Natural killer cell (primary cell): Measurements from ENCODE around the gene HPS4. TPM values are rescaled to one million over a fixed set of nuclear protein-coding genes. Genes with fewer than 3 reads are reported as not detected.

Source experiments
- ATAC-seq, 3 donors: fragments of 150-1000 bp in 2 of 3; fragments of 200-7000 bp in 1 of 3; cut with Tn5 transposase; 1 replicate in 1 of 3; 2 replicates in 2 of 3; pipeline ENCODE4 v1.10.0; 2021; ENCODE audit warnings: mild to moderate bottlenecking in 2 of 3, moderate library complexity in 2 of 3
- DNase-seq, 2 donors: peaks; one replicate each; pipeline versions ENCODE4 v3.0.0 to v3.0.0-alpha.2; 2013 to 2021; ENCODE audit warnings: mixed read lengths in 1 of 2
- H3K27ac ChIP-seq: one replicate; pipeline ENCODE4 v1.5.1; 2013; ENCODE audit warnings: mild to moderate bottlenecking, low read length
- H3K27me3 ChIP-seq: one replicate; pipeline ENCODE4 v1.6.1; 2013; ENCODE audit warnings: low read length; ENCODE audit not compliant: control insufficient read depth, insufficient read depth
- H3K36me3 ChIP-seq: one replicate; pipeline ENCODE4 v1.6.1; 2013; ENCODE audit warnings: low read length; ENCODE audit not compliant: control insufficient read depth, insufficient read depth
- H3K4me1 ChIP-seq: one replicate; pipeline ENCODE4 v1.6.1; 2013; ENCODE audit warnings: low read length; ENCODE audit not compliant: control insufficient read depth, insufficient read depth
- H3K4me3 ChIP-seq: one replicate; pipeline ENCODE4 v1.5.1; 2013; ENCODE audit warnings: low read length
- H3K9me3 ChIP-seq: one replicate; pipeline ENCODE4 v1.6.1; 2013; ENCODE audit warnings: low read length; ENCODE audit not compliant: control insufficient read depth, insufficient read depth
- H3K27ac Mint-ChIP-seq, 2 donors: one replicate each; pipeline ENCODE4 v1.8.0; 2022; ENCODE audit warnings: mild to moderate bottlenecking in 2 of 2, mixed read lengths in 2 of 2, moderate library complexity in 1 of 2
- H3K27me3 Mint-ChIP-seq, 2 donors: one replicate each; pipeline ENCODE4 v1.8.0; 2022; ENCODE audit warnings: low read depth in 2 of 2, mixed read lengths in 2 of 2
- H3K36me3 Mint-ChIP-seq: one replicate; pipeline ENCODE4 v1.8.0; 2022; ENCODE audit warnings: mixed read lengths
- H3K4me1 Mint-ChIP-seq, 2 donors: one replicate each; pipeline ENCODE4 v1.8.0; 2022; ENCODE audit warnings: mixed read lengths in 2 of 2
- H3K4me3 Mint-ChIP-seq: one replicate; pipeline ENCODE4 v1.8.0; 2022; ENCODE audit warnings: mild to moderate bottlenecking, moderate library complexity, mixed read lengths
- H3K9me3 Mint-ChIP-seq, 2 donors: one replicate each; pipeline ENCODE4 v1.8.0; 2022; ENCODE audit warnings: mixed read lengths in 2 of 2
- CTCF ChIP-seq: fragments of 200-600 bp; IDR thresholded peaks from one replicate; pipeline ENCODE4 v1.8.0; 2022; ENCODE audit warnings: antibody characterized with exemption
- WGBS: methylation state at CpG from one replicate; pipeline ENCODE4 v1.1.7; 2013; ENCODE audit warnings: missing lambda C conversion rate; ENCODE audit not compliant: insufficient coverage; 5-methylcytosine and 5-hydroxymethylcytosine counted together
- intact Hi-C: fragments of 100-400 bp; cut with micrococcal nuclease; formaldehyde crosslinking; loops from one replicate; pipeline ENCODE4 v1.14.2; 2022
- total RNA-seq, 4 donors: library from RNA; stranded (reverse); fragments of 120-200 nt in 1 of 4; gene quantifications; one replicate each; pipeline versions ENCODE4 v1.2.3 to v1.2.4, GENCODE V29; 2013 to 2022

The HPS4 gene
- total RNA-seq, 3 donors from 2014 or later (not counting 1 experiment from before 2014, with no cell fraction given) = 44.8 to 53.6 (median 50.7) TPM

- intact Hi-C loops = no loop called here
- H3K36me3 ChIP-seq = peaks cover 34% of the 10 kb centered on the region
- no peak overlapping the region for H3K4me3 ChIP-seq
- H3K9me3 ChIP-seq = no peaks in the 10 kb centered on the region
- TF ChIP-seq CTCF = no peak
- 60% methylated on average over 3 of the region's 3 CpGs for WGBS
- DNase-seq (no peak), ATAC-seq (no peak)
- Mint-ChIP-seq H3K27me3 (no peaks in the 10 kb centered on the region), H3K4me3 (peak overlapping the region; percentile 71), H3K9me3 (no peaks in the 10 kb centered on the region), H3K27ac (peak overlapping the region; percentile 95 to 98), H3K36me3 (no peaks in the 10 kb centered on the region), H3K4me1 (peaks cover 50 to 59% of the 10 kb centered on the region in 2 donors)
- no peaks in the 10 kb centered on the region for H3K27me3 ChIP-seq
- H3K4me1 ChIP-seq = peaks cover 12% of the 10 kb centered on the region
- H3K27ac ChIP-seq = no peak overlapping the region
Observed at GRCh38 chr22:26485806-26486390, 2.3 kb upstream of the HPS4 start.

- intact Hi-C loops = no loop called here
- Histone ChIP-seq H3K4me3 (no peak overlapping the region), H3K4me1 (peaks cover 19% of the 10 kb centered on the region), H3K9me3 (no peaks in the 10 kb centered on the region), H3K36me3 (peaks cover 26% of the 10 kb centered on the region), H3K27me3 (no peaks in the 10 kb centered on the region), H3K27ac (peak overlapping the region; percentile 81)
- Mint-ChIP-seq H3K27ac (peak overlapping the region; percentile 95 to 98), H3K4me1 (peaks cover 51 to 61% of the 10 kb centered on the region in 2 donors), H3K4me3 (peak overlapping the region; percentile 95), H3K27me3 (no peaks in the 10 kb centered on the region), H3K36me3 (no peaks in the 10 kb centered on the region), H3K9me3 (no peaks in the 10 kb centered on the region)
- DNase-seq (no peak), ATAC-seq (no peak)
- WGBS = 83% methylated on average over 7 of the region's 7 CpGs
- no peak for TF ChIP-seq CTCF
Observed at GRCh38 chr22:26485013-26485412, 1.4 kb upstream of the HPS4 start.

GRCh38 chr22:26484360-26484706 lies 750 bp upstream of the HPS4 start:
- H3K27ac Mint-ChIP-seq = peak overlapping the region; percentile 95 to 98
- Histone ChIP-seq H3K4me1 (peaks cover 19% of the 10 kb centered on the region), H3K27me3 (no peaks in the 10 kb centered on the region), H3K36me3 (peaks cover 19% of the 10 kb centered on the region), H3K4me3 (peak overlapping the region; percentile 91), H3K9me3 (no peaks in the 10 kb centered on the region), H3K27ac (peak overlapping the region; percentile 81)
- peak in 1 of 2 donors; percentile 68 for DNase-seq
- no peaks in the 10 kb centered on the region for H3K9me3 Mint-ChIP-seq
- no peaks in the 10 kb centered on the region for H3K36me3 Mint-ChIP-seq
- no peak for TF ChIP-seq CTCF
- no peaks in the 10 kb centered on the region for H3K27me3 Mint-ChIP-seq
- peak overlapping the region; percentile 95 for H3K4me3 Mint-ChIP-seq
- intact Hi-C loops = no loop called here
- WGBS = 13% methylated on average over 6 of the region's 6 CpGs
- peaks cover 58 to 67% of the 10 kb centered on the region in 2 donors for H3K4me1 Mint-ChIP-seq
- peak; percentile 16 to 50 (median 34) for ATAC-seq

- peaks cover 19% of the 10 kb centered on the region for H3K4me1 ChIP-seq
Observed at GRCh38 chr22:26483043-26483438, 542 bp downstream of the HPS4 start.

More at GRCh38 chr22:26483043-26483438, 542 bp downstream of the HPS4 start:
- Mint-ChIP-seq H3K27me3 (no peaks in the 10 kb centered on the region), H3K4me3 (peak overlapping the region; percentile 95), H3K36me3 (peaks cover under 1% of the 10 kb centered on the region), H3K9me3 (no peaks in the 10 kb centered on the region), H3K4me1 (peaks cover 65 to 66% of the 10 kb centered on the region in 2 donors), H3K27ac (peak overlapping the region; percentile 95 to 98)
- DNase-seq = no peak
- no peak for TF ChIP-seq CTCF
- ATAC-seq = no peak
- H3K27ac ChIP-seq = peak overlapping the region; percentile 84
- 11% methylated on average over 7 of the region's 7 CpGs for WGBS
- intact Hi-C loops = loop anchor here (1.0 to 2.0 kb wide), 3 partner anchors 20 to 190 kb away; partner anchors contain the start of gene TFIP11
- H3K9me3 ChIP-seq = no peaks in the 10 kb centered on the region
- no peaks in the 10 kb centered on the region for H3K27me3 ChIP-seq
- peaks cover 6% of the 10 kb centered on the region for H3K36me3 ChIP-seq
- peak overlapping the region; percentile 64 for H3K4me3 ChIP-seq
